Body of pancreas (tissue), 4 donors: ENCODE data around the gene KAZALD1. TPM values are rescaled to one million over a fixed set of nuclear protein-coding genes. Genes with fewer than 3 reads are reported as not detected.

Experiments
- ATAC-seq: fragments of 150-250 bp; one replicate; pipeline ENCODE4 v1.9.1; 2016
- DNase-seq, 4 donors: peaks; one replicate each; pipeline ENCODE4 v3.0.0-alpha.2; 2019
- H3K27ac ChIP-seq, 4 donors: fragments of 200-600 bp; sonication (generic); 1 replicate in 3 of 4; 2 replicates in 1 of 4; pipeline versions ENCODE4 v1.5.1 to v1.6.1; 2016 to 2019; ENCODE audit warnings: mild to moderate bottlenecking in 1 of 4, mixed read lengths in 1 of 4, moderate library complexity in 1 of 4
- H3K27me3 ChIP-seq, 2 donors: fragments of 200-600 bp; sonication (generic); one replicate each; pipeline ENCODE4 v1.6.0; 2016; ENCODE audit warnings: mild to moderate bottlenecking in 1 of 2
- H3K36me3 ChIP-seq, 2 donors: fragments of 200-600 bp; sonication (generic); replicated peaks in 1 of 2; 2 replicates each; pipeline ENCODE4 v1.5.1; 2016; ENCODE audit warnings: low read depth in 2 of 2; ENCODE audit not compliant: insufficient read depth in 1 of 2
- H3K4me1 ChIP-seq: fragments of 200-600 bp; sonication (generic); one replicate; pipeline ENCODE4 v1.6.0; 2016
- H3K4me3 ChIP-seq, 2 donors: fragments of 200-600 bp; sonication (generic); 1 replicate in 1 of 2; 2 replicates in 1 of 2; pipeline ENCODE4 v1.5.1; 2016 to 2019
- H3K9me3 ChIP-seq, 3 donors: fragments of 200-600 bp; sonication (generic); 1 replicate in 2 of 3; 2 replicates in 1 of 3; pipeline ENCODE4 v1.5.1; 2016
- POLR2A ChIP-seq, 3 donors: fragments of 450-650 bp; IDR thresholded peaks; one replicate each; pipeline ENCODE4 v1.6.1; 2016; ENCODE audit warnings: antibody characterized with exemption in 3 of 3, mild to moderate bottlenecking in 2 of 3
- WGBS, 2 donors: methylation state at CpG; one replicate each; pipeline ENCODE4 v1.1.5; 2017; 5-methylcytosine and 5-hydroxymethylcytosine counted together
- intact Hi-C: fragments of 100-400 bp; cut with DNase I; formaldehyde crosslinking; loops from one replicate; pipeline ENCODE4 v1.15.1; 2023
- total RNA-seq, 2 donors: library from RNA; depleted of rRNA; stranded (reverse); fragments of >200 nt; gene quantifications; one replicate each; pipeline ENCODE4 v1.1.0, GENCODE V29; 2016
- TF ChIP-seq, protein P1 (sequence below), 7 experiments: fragments of 450-650 bp in 4 of 7; fragments of 200-600 bp in 3 of 7; sonication (generic) in 3 of 7; IDR thresholded peaks; one replicate each; pipeline ENCODE4 v1.5.1; 2016 to 2019; ENCODE audit warnings: antibody characterized with exemption in 7 of 7

The KAZALD1 gene
- total RNA-seq, 2 donors from 2014 or later = 1.6 to 1.8 TPM

DNA sequence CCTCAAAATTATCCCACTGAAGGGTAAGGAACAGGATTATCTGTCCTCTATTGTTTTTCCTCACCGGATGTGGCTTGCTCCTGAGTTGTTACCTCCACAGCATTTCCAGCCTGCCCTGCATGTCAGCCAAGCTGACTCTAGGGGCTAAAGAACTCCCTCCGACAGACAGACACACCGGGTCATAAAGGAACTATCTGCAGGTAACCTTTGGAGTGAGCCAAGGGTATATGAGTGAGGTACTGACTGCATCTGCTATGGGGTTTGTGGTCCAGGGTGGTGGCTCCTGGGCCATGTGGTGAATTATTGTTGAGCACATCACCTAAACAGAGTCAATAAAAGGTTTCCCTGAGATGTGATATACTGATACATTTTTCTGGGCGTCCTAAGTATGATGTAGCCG, 6.9 kb upstream of the KAZALD1 start:
- Histone ChIP-seq H3K4me1 (peaks cover 17% of the 10 kb centered on the region), H3K9me3 (no peaks in the 10 kb centered on the region), H3K27me3 (peaks cover 0 to 3% of the 10 kb centered on the region in 2 donors), H3K36me3 (no peaks in the 10 kb centered on the region), H3K4me3 (no peak overlapping the region), H3K27ac (no peak overlapping the region)
- no peak for DNase-seq
- no peak for ATAC-seq
- no peak for TF ChIP-seq POLR2A (IDR thresholded peaks at IDR 0.05)
- TF ChIP-seq, protein P1, sequence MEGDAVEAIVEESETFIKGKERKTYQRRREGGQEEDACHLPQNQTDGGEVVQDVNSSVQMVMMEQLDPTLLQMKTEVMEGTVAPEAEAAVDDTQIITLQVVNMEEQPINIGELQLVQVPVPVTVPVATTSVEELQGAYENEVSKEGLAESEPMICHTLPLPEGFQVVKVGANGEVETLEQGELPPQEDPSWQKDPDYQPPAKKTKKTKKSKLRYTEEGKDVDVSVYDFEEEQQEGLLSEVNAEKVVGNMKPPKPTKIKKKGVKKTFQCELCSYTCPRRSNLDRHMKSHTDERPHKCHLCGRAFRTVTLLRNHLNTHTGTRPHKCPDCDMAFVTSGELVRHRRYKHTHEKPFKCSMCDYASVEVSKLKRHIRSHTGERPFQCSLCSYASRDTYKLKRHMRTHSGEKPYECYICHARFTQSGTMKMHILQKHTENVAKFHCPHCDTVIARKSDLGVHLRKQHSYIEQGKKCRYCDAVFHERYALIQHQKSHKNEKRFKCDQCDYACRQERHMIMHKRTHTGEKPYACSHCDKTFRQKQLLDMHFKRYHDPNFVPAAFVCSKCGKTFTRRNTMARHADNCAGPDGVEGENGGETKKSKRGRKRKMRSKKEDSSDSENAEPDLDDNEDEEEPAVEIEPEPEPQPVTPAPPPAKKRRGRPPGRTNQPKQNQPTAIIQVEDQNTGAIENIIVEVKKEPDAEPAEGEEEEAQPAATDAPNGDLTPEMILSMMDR (IDR thresholded peaks at IDR 0.05) = no peak
- 75 to 92% methylated on average over 5 of the region's 5 CpGs for whole genome bisulfite sequencing, 2 donors
- intact Hi-C loops = no loop called here

DNA sequence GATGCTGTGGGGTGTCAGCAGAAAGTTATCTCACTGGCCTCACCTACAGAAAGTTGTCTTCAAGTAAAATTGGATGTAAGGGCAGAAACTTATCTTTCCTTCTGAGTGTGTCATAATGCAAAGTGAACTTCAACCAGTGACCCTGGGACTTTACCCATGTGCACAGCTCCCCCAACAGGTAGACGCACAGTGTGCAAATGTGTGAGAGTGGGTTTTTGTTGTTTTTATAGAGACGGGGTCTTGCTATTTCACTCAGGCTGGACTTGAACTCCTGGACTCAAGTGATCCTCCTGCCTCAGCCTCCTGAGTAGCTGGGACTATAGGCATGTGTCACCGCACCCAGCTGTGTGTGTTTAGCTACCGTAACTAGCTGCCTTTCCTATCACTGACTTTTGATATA, 6.4 kb upstream of the KAZALD1 start:
- ATAC-seq (no peak), DNase-seq (no peak)
- Histone ChIP-seq H3K27ac (no peak overlapping the region), H3K9me3 (no peaks in the 10 kb centered on the region), H3K4me3 (no peak overlapping the region), H3K4me1 (peaks cover 17% of the 10 kb centered on the region), H3K27me3 (no peaks in the 10 kb centered on the region), H3K36me3 (no peaks in the 10 kb centered on the region)
- TF ChIP-seq, protein P1 (IDR thresholded peaks at IDR 0.05) = no peak
- no peak for TF ChIP-seq POLR2A (IDR thresholded peaks at IDR 0.05)
- WGBS, 2 donors = 68 to 84% methylated on average over 3 to 4 of the region's 4 CpGs
- intact Hi-C loops = no loop called here

DNA sequence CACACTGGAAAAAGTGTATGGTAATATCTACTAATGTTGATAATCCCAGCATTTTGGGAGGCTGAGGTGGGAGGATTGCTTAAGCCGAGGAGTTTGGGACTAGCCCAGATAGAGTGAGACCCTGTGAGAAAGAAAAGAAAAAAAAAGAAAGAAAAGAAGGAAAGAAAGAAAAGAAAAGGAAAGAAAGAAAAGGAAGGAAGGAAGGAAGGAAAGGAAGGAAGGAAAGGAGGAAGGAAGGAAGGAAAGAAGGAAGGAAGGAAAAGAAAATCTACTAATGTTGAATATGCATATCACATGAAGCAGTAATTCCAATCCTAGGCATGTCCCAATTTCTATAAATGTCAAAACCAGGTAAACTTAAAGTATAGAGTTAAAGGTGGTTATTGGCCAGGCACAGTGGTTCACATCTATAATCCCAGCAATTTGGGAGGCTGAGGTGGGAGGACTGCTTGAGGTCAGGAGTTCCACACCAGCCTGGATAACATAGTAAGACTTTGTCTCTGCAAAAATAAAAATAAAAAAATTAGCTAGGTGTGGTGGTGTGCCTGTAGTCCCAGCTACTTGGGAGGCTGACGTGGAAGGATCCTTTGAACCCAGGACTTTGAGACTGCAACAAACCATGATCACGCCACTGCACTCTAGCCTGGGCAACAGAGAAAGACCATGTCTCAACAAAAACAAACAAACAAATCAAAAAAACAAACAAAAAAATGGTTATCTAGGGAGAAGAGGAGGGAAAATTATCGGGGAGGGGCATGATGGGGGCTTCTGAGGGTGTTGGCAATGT, 5.2 kb upstream of the KAZALD1 start:
- no peak for TF ChIP-seq POLR2A (IDR thresholded peaks at IDR 0.05)
- TF ChIP-seq, protein P1 (IDR thresholded peaks at IDR 0.05) = no peak
- ATAC-seq (no peak), DNase-seq (no peak)
- H3K4me1 ChIP-seq = peaks cover 19% of the 10 kb centered on the region
- 90 to 94% methylated on average over 4 of the region's 4 CpGs for WGBS, 2 donors
- intact Hi-C loops = no loop called here
- H3K27me3 ChIP-seq = no peaks in the 10 kb centered on the region
- no peak overlapping the region for H3K4me3 ChIP-seq
- no peaks in the 10 kb centered on the region for H3K9me3 ChIP-seq
- no peaks in the 10 kb centered on the region for H3K36me3 ChIP-seq
- no peak overlapping the region for H3K27ac ChIP-seq

DNA sequence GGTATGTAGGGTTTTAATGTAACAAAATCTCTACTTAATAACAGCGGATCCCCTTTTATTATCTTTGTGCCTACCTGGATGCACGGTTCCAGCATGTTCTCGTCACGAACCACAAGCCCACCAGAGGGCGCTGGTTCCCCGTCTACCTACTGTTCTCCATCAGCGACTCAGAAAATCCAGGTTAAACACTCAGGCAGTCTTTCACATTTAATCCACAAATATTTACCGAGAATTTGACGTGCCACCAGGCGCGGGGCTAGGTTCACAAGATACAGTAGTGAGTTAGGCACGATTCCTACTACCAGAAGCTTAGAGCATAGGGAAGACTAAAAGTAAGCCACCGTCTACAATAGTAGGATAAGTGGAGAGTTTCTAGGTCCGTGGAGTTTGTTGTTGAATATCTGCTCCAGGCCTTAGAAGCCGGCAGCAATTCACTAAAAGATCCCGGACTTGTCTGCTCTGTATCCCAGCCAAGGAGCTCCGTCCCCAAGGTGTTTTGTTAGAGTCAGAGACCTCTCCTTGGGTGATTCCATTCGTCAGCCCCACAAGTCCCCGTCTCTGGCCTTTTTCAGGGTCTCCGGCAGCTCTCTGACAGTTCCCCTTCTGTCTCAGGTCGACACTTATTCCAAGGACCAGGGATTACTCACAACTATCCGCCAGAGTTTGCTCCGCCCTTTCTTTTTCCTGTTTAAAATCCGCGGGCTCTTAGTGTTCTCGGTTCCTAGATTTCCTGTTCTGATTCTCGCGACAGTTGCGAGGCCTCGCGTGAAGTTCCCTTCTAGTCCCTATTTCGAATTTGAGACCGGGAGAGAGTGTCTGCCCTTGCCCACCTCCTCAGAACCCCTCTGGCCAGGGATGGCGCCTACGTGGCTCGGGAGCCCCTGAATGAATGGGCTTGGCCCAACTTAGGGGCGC, 1.5 kb upstream of the KAZALD1 start:
- Histone ChIP-seq H3K36me3 (no peaks in the 10 kb centered on the region), H3K4me3 (peak overlapping the region; percentile 70 to 90), H3K9me3 (no peaks in the 10 kb centered on the region), H3K4me1 (peaks cover 37% of the 10 kb centered on the region), H3K27ac (peak overlapping the region; percentile 78 to 97 (median 96)), H3K27me3 (no peaks in the 10 kb centered on the region)
- 0 to 1% methylated on average over 36 to 37 of the region's 37 CpGs for WGBS, 2 donors
- no peak for TF ChIP-seq POLR2A (IDR thresholded peaks at IDR 0.05)
- TF ChIP-seq, protein P1 (IDR thresholded peaks at IDR 0.05) = peak; percentile 74 to 86 (median 83)
- intact Hi-C loops = no loop called here
- DNase-seq (peak; percentile 93 to 97 (median 96)), ATAC-seq (peak; percentile 84)
